Activated CD4-positive, alpha-beta memory T cell treated with anti-CD3 and anti-CD28 coated beads, Interleukin-2, amount 10 ng/mL, durations not matched to agents 7 days and 5 days (primary cell): ENCODE measurements around the gene NSD1. TPM values are rescaled to one million over a fixed set of nuclear protein-coding genes. Genes with fewer than 3 reads are reported as not detected.
"Not testable (repeated sequence)": the region's sequence is repeated elsewhere in the genome, so short reads cannot be mapped to it uniquely, and the experiment has no call there.

Experiments
- CTCF ChIA-PET: fragments of 350-600 bp; sonication (Branson Sonifier 250); formaldehyde crosslinking; loops from one replicate; lab custom pipeline; 2021; ENCODE audit warnings: antibody characterized with exemption, inconsistent platforms; lab: Charles Lee
- POLR2A ChIA-PET: fragments of 350-600 bp; sonication (Branson Sonifier 250); formaldehyde crosslinking; loops from one replicate; lab custom pipeline; 2021; ENCODE audit warnings: antibody characterized with exemption; lab: Charles Lee
- DNase-seq: peaks from one replicate; pipeline ENCODE4 v3.0.0-alpha.2; 2020
- H3K27ac Mint-ChIP-seq: one replicate; pipeline ENCODE4 v1.8.0; 2021; ENCODE audit warnings: mild to moderate bottlenecking, mixed read lengths
- H3K27me3 Mint-ChIP-seq: one replicate; pipeline ENCODE4 v1.8.0; 2021; ENCODE audit warnings: mixed read lengths
- H3K36me3 Mint-ChIP-seq: one replicate; pipeline ENCODE4 v1.8.0; 2021; ENCODE audit warnings: low read depth, mixed read lengths
- H3K4me1 Mint-ChIP-seq: one replicate; pipeline ENCODE4 v1.8.0; 2021; ENCODE audit warnings: mixed read lengths
- H3K4me3 Mint-ChIP-seq: one replicate; pipeline ENCODE4 v1.8.0; 2021; ENCODE audit warnings: mild to moderate bottlenecking, mixed read lengths
- H3K9me3 Mint-ChIP-seq: one replicate; pipeline ENCODE4 v1.8.0; 2021; ENCODE audit warnings: mixed read lengths
- total RNA-seq, 2 experiments: library from RNA; stranded (reverse); gene quantifications; one replicate each; pipeline ENCODE4 v1.2.3, GENCODE V29; 2021

NSD1 gene
- total RNA-seq, 2 experiments from 2014 or later: 79.9 to 90.5 TPM

- H3K27ac Mint-ChIP-seq, H3K4me3 Mint-ChIP-seq, H3K4me1 Mint-ChIP-seq, POLR2A ChIA-PET, H3K9me3 Mint-ChIP-seq, H3K27me3 Mint-ChIP-seq, DNase-seq: not testable (repeated sequence)
- CTCF ChIA-PET: interaction anchor here (1.5 kb wide), 1 partner anchor 10 kb away, joined by 3 read pairs; no protein-coding TSS in a partner anchor
- H3K36me3 Mint-ChIP-seq: peaks cover 18% of the 10 kb centered on the region
Observed at GRCh38 chr5:177177847-177178437, 44.4 kb downstream of the NSD1 start.

- no peak for DNase-seq
- Mint-ChIP-seq H3K36me3 (peaks cover 17% of the 10 kb centered on the region), H3K27ac (no peak overlapping the region), H3K27me3 (no peaks in the 10 kb centered on the region), H3K9me3 (no peaks in the 10 kb centered on the region), H3K4me3 (no peak overlapping the region), H3K4me1 (peaks cover 5% of the 10 kb centered on the region)
- ChIA-PET POLR2A (interaction anchor here (1.1 kb wide), 1 partner anchor 13 kb away, joined by 3 read pairs; no protein-coding TSS in a partner anchor), CTCF (interaction anchor here (0.6 to 1.5 kb wide), 5 partner anchors 9 to 226 kb away, joined by 3 read pairs; no protein-coding TSS in a partner anchor)
Observed at GRCh38 chr5:177178733-177179304, 45.2 kb downstream of the NSD1 start.

GRCh38 chr5:177179431-177179830 is 45.9 kb downstream of the NSD1 start:
- ChIA-PET CTCF (interaction anchor here (0.6 to 1.5 kb wide), 4 partner anchors 9 to 225 kb away, joined by 3 read pairs; no protein-coding TSS in a partner anchor), POLR2A (interaction anchor here (1.1 kb wide), 1 partner anchor 12 kb away, joined by 3 read pairs; no protein-coding TSS in a partner anchor)
- Mint-ChIP-seq H3K4me3 (no peak overlapping the region), H3K27ac (no peak overlapping the region), H3K9me3 (no peaks in the 10 kb centered on the region), H3K4me1 (peaks cover 6% of the 10 kb centered on the region), H3K27me3 (no peaks in the 10 kb centered on the region), H3K36me3 (peaks cover 18% of the 10 kb centered on the region)
- DNase-seq: no peak

GRCh38 chr5:177183142-177183541 is 49.6 kb downstream of the NSD1 start:
- H3K27me3 Mint-ChIP-seq: no peaks in the 10 kb centered on the region
- CTCF ChIA-PET: no interaction called here
- H3K27ac Mint-ChIP-seq: no peak overlapping the region
- peaks cover 22% of the 10 kb centered on the region for H3K36me3 Mint-ChIP-seq
- no peak for DNase-seq
- H3K4me1 Mint-ChIP-seq: peaks cover 6% of the 10 kb centered on the region
- H3K4me3 Mint-ChIP-seq: no peak overlapping the region
- no peaks in the 10 kb centered on the region for H3K9me3 Mint-ChIP-seq
- POLR2A ChIA-PET: no interaction called here

GRCh38 chr5:177183766-177184360 is 50.3 kb downstream of the NSD1 start:
- no peaks in the 10 kb centered on the region for H3K9me3 Mint-ChIP-seq
- CTCF ChIA-PET: no interaction called here
- POLR2A ChIA-PET: interaction anchor here (1.0 kb wide), 1 partner anchor 16 kb away, joined by 3 read pairs; no protein-coding TSS in a partner anchor
- H3K27me3 Mint-ChIP-seq: no peaks in the 10 kb centered on the region
- no peak overlapping the region for H3K27ac Mint-ChIP-seq
- DNase-seq: no peak
- peaks cover 22% of the 10 kb centered on the region for H3K36me3 Mint-ChIP-seq
- no peak overlapping the region for H3K4me3 Mint-ChIP-seq
- H3K4me1 Mint-ChIP-seq: peaks cover 4% of the 10 kb centered on the region

GRCh38 chr5:177185993-177186392 is 52.4 kb downstream of the NSD1 start:
- Mint-ChIP-seq H3K4me1 (peaks cover 3% of the 10 kb centered on the region), H3K9me3 (no peaks in the 10 kb centered on the region), H3K4me3 (no peak overlapping the region), H3K36me3 (peaks cover 22% of the 10 kb centered on the region), H3K27me3 (no peaks in the 10 kb centered on the region), H3K27ac (no peak overlapping the region)
- CTCF ChIA-PET: no interaction called here
- POLR2A ChIA-PET: interaction anchor here (1.3 kb wide), 1 partner anchor 32 kb away, joined by 3 read pairs; no protein-coding TSS in a partner anchor
- DNase-seq: no peak

GRCh38 chr5:177186645-177187044 is 53.1 kb downstream of the NSD1 start:
- Mint-ChIP-seq H3K4me1 (peaks cover 3% of the 10 kb centered on the region), H3K9me3 (no peaks in the 10 kb centered on the region), H3K36me3 (peaks cover 18% of the 10 kb centered on the region), H3K27me3 (no peaks in the 10 kb centered on the region), H3K4me3 (no peak overlapping the region), H3K27ac (no peak overlapping the region)
- ChIA-PET CTCF (interaction anchor here (0.7 kb wide), 2 partner anchors 20 to 124 kb away, joined by 3 to 5 read pairs; no protein-coding TSS in a partner anchor), POLR2A (interaction anchor here (0.6 to 1.3 kb wide), 2 partner anchors 32 to 165 kb away, joined by 3 read pairs; no protein-coding TSS in a partner anchor)
- no peak for DNase-seq

GRCh38 chr5:177188775-177189174 is 55.2 kb downstream of the NSD1 start:
- H3K4me1 Mint-ChIP-seq: peaks cover 2% of the 10 kb centered on the region
- H3K4me3 Mint-ChIP-seq: no peak overlapping the region
- DNase-seq: no peak
- H3K27me3 Mint-ChIP-seq: no peaks in the 10 kb centered on the region
- H3K9me3 Mint-ChIP-seq: no peaks in the 10 kb centered on the region
- ChIA-PET CTCF (interaction anchor here (1.1 to 1.3 kb wide), 2 partner anchors 10 to 309 kb away, joined by 3 read pairs; partner anchors contain the start of gene PDLIM7), POLR2A (no interaction called here)
- peaks cover 23% of the 10 kb centered on the region for H3K36me3 Mint-ChIP-seq
- H3K27ac Mint-ChIP-seq: peak overlapping the region; percentile 29

- ChIA-PET POLR2A (no interaction called here), CTCF (interaction anchor here (1.1 kb wide), 1 partner anchor 308 kb away, joined by 3 read pairs; the partner anchor contains the start of gene PDLIM7)
- H3K4me1 Mint-ChIP-seq: no peaks in the 10 kb centered on the region
- no peak overlapping the region for H3K27ac Mint-ChIP-seq
- H3K9me3 Mint-ChIP-seq: no peaks in the 10 kb centered on the region
- no peak overlapping the region for H3K4me3 Mint-ChIP-seq
- peaks cover 26% of the 10 kb centered on the region for H3K36me3 Mint-ChIP-seq
- DNase-seq: no peak
- no peaks in the 10 kb centered on the region for H3K27me3 Mint-ChIP-seq
Observed at GRCh38 chr5:177189416-177189815, 55.8 kb downstream of the NSD1 start.

GRCh38 chr5:177189965-177190364 is 56.4 kb downstream of the NSD1 start:
- H3K36me3 Mint-ChIP-seq: peaks cover 26% of the 10 kb centered on the region
- no peaks in the 10 kb centered on the region for H3K9me3 Mint-ChIP-seq
- no peak overlapping the region for H3K4me3 Mint-ChIP-seq
- CTCF ChIA-PET: no interaction called here
- no peak overlapping the region for H3K27ac Mint-ChIP-seq
- no peaks in the 10 kb centered on the region for H3K4me1 Mint-ChIP-seq
- POLR2A ChIA-PET: no interaction called here
- no peak for DNase-seq
- no peaks in the 10 kb centered on the region for H3K27me3 Mint-ChIP-seq

- Mint-ChIP-seq H3K27ac (no peak overlapping the region), H3K4me1 (peaks cover 14% of the 10 kb centered on the region), H3K36me3 (peaks cover 39% of the 10 kb centered on the region), H3K9me3 (no peaks in the 10 kb centered on the region), H3K27me3 (no peaks in the 10 kb centered on the region), H3K4me3 (no peak overlapping the region)
- ChIA-PET CTCF (no interaction called here), POLR2A (interaction anchor here (0.6 kb wide), 1 partner anchor 32 kb away, joined by 3 read pairs; no protein-coding TSS in a partner anchor)
- DNase-seq: no peak
Observed at GRCh38 chr5:177194268-177194667, 60.7 kb downstream of the NSD1 start.

- Mint-ChIP-seq H3K4me3 (no peak overlapping the region), H3K27me3 (no peaks in the 10 kb centered on the region), H3K27ac (no peak overlapping the region), H3K36me3 (peaks cover 43% of the 10 kb centered on the region), H3K9me3 (no peaks in the 10 kb centered on the region), H3K4me1 (peaks cover 14% of the 10 kb centered on the region)
- POLR2A ChIA-PET: no interaction called here
- DNase-seq: no peak
- CTCF ChIA-PET: no interaction called here
Observed at GRCh38 chr5:177195307-177195952, 61.9 kb downstream of the NSD1 start.
